IMR-90 (cell line): ENCODE measurements around the gene CHRNA5. TPM values are rescaled to one million over a fixed set of nuclear protein-coding genes. Genes with fewer than 3 reads are reported as not detected.

Experiments
- ATAC-seq: fragments of 200-7000 bp; cut with Tn5 transposase; 2 replicates; pipeline ENCODE4 v1.9.1; 2020; ENCODE audit warnings: low read depth, mild to moderate bottlenecking, moderate library complexity
- BruUV-seq: library from RNA; stranded (reverse); fragments of 400-500 nt; replicated peaks from 2 replicates; lab custom pipeline; 2021; lab: Mats Ljungman, UMichigan
- CTCF ChIA-PET: fragments of 300-600 bp; formaldehyde crosslinking; extraction: SDS; loops from one replicate; lab custom pipeline; 2021; ENCODE audit warnings: antibody characterized with exemption; lab: Yijun Ruan, JAX
- POLR2A ChIA-PET: fragments of 300-600 bp; sonication (Branson Sonifier 250); formaldehyde crosslinking; loops from one replicate; lab custom pipeline; 2022; ENCODE audit warnings: antibody characterized with exemption; ENCODE audit not compliant: unreplicated experiment; lab: Charles Lee
- DNase-seq: peaks from one replicate; pipeline ENCODE4 v3.0.0; 2013
- H2AFZ ChIP-seq: replicated peaks from 2 replicates; pipeline ENCODE3; 2013; ENCODE audit warnings: low read length, mild to moderate bottlenecking; ENCODE audit not compliant: poor library complexity
- H2AK5ac ChIP-seq: 2 replicates; pipeline ENCODE4 v1.6.1; 2013; ENCODE audit warnings: low read depth, low read length, inconsistent platforms
- H2AK9ac ChIP-seq: replicated peaks from 2 replicates; pipeline ENCODE3; 2013; ENCODE audit warnings: mild to moderate bottlenecking, low read depth, low read length, moderate library complexity; ENCODE audit not compliant: poor library complexity
- H2BK120ac ChIP-seq: 2 replicates; pipeline ENCODE4 v1.6.1; 2013; ENCODE audit warnings: low read depth, low read length, inconsistent platforms
- H2BK15ac ChIP-seq: 3 replicates; pipeline ENCODE4 v1.6.1; 2013; ENCODE audit warnings: low read depth, low read length, inconsistent platforms
- H2BK20ac ChIP-seq: 2 replicates; pipeline ENCODE4 v1.6.1; 2013; ENCODE audit warnings: low read depth, mild to moderate bottlenecking, inconsistent platforms, low read length, moderate library complexity
- H2BK5ac ChIP-seq: 2 replicates; pipeline ENCODE4 v1.6.1; 2013; ENCODE audit warnings: mild to moderate bottlenecking, low read depth, low read length, inconsistent platforms; ENCODE audit not compliant: poor library complexity, severe bottlenecking
- H3K14ac ChIP-seq: replicated peaks from 2 replicates; pipeline ENCODE4 v1.6.1; 2013; ENCODE audit warnings: low read depth, low read length, inconsistent platforms
- H3K18ac ChIP-seq: 2 replicates; pipeline ENCODE4 v1.6.1; 2013; ENCODE audit warnings: low read depth, low read length, control low read depth
- H3K23ac ChIP-seq: 2 replicates; pipeline ENCODE4 v1.6.1; 2013; ENCODE audit warnings: low read depth, low read length, inconsistent platforms
- H3K27ac ChIP-seq: 2 replicates; pipeline ENCODE4 v1.5.1; 2013; ENCODE audit warnings: mild to moderate bottlenecking, control low read depth, low read length; ENCODE audit not compliant: insufficient read depth
- H3K27me3 ChIP-seq: 2 replicates; pipeline ENCODE4 v1.6.1; 2013; ENCODE audit warnings: low read length; ENCODE audit not compliant: control insufficient read depth, insufficient read depth
- H3K36me3 ChIP-seq: 2 replicates; pipeline ENCODE4 v1.6.1; 2013; ENCODE audit warnings: low read length, mixed read lengths; ENCODE audit not compliant: control insufficient read depth, insufficient read depth
- H3K4ac ChIP-seq: 2 replicates; pipeline ENCODE4 v1.6.1; 2013; ENCODE audit warnings: low read depth, low read length, inconsistent platforms
- H3K4me1 ChIP-seq: 2 replicates; pipeline ENCODE4 v1.6.1; 2013; ENCODE audit warnings: low read length, mixed read lengths; ENCODE audit not compliant: control insufficient read depth, insufficient read depth
- H3K4me2 ChIP-seq: 2 replicates; pipeline ENCODE4 v1.6.1; 2013; ENCODE audit warnings: low read depth, mild to moderate bottlenecking, control low read depth, low read length, moderate library complexity
- H3K4me3 ChIP-seq: 2 replicates; pipeline ENCODE4 v1.5.1; 2013; ENCODE audit warnings: low read depth, mild to moderate bottlenecking, control low read depth, low read length, moderate library complexity; ENCODE audit not compliant: insufficient read depth
- H3K56ac ChIP-seq: 2 replicates; pipeline ENCODE4 v1.6.1; 2013; ENCODE audit warnings: low read length, inconsistent platforms; ENCODE audit not compliant: insufficient read depth; ENCODE audit errors: extremely low read depth
- H3K79me1 ChIP-seq, 2 experiments: 2 replicates each; pipeline ENCODE4 v1.6.1; 2013; ENCODE audit warnings: low read length in 2 of 2, inconsistent platforms in 1 of 2, low read depth in 1 of 2
- H3K9ac ChIP-seq: 2 replicates; pipeline ENCODE4 v1.6.1; 2013; ENCODE audit warnings: low read depth, low read length, control low read depth
- H3K9me1 ChIP-seq: 2 replicates; pipeline ENCODE4 v1.6.1; 2013; ENCODE audit warnings: low read length, inconsistent platforms; ENCODE audit not compliant: insufficient read depth
- H3K9me3 ChIP-seq: 2 replicates; pipeline ENCODE4 v1.6.1; 2013; ENCODE audit warnings: low read length; ENCODE audit not compliant: control insufficient read depth, insufficient read depth
- H4K20me1 ChIP-seq: 2 replicates; pipeline ENCODE4 v1.6.1; 2013; ENCODE audit warnings: low read length, inconsistent platforms; ENCODE audit not compliant: insufficient read depth
- H4K5ac ChIP-seq: 2 replicates; pipeline ENCODE4 v1.6.1; 2013; ENCODE audit warnings: mild to moderate bottlenecking, low read depth, low read length, control low read depth
- H4K8ac ChIP-seq, 2 experiments: 2 replicates each; pipeline ENCODE4 v1.6.1; 2013; ENCODE audit warnings: low read depth in 2 of 2, low read length in 2 of 2, control low read depth in 1 of 2, inconsistent platforms in 1 of 2
- H4K91ac ChIP-seq: 2 replicates; pipeline ENCODE4 v1.6.1; 2013; ENCODE audit warnings: low read depth, low read length, inconsistent platforms; ENCODE audit not compliant: insufficient read depth
- BHLHE40 ChIP-seq: fragments of 150-350 bp; IDR thresholded peaks from 2 replicates; pipeline ENCODE4 v1.6.1; 2016; ENCODE audit warnings: mild to moderate bottlenecking, low read depth, low read length
- CEBPB ChIP-seq: IDR thresholded peaks from 2 replicates; pipeline ENCODE4 v1.6.1; 2012; ENCODE audit warnings: low read depth, low read length, improper control_type of control experiment
- CHD1 ChIP-seq: IDR thresholded peaks from 2 replicates; pipeline ENCODE4 v1.6.1; 2012; ENCODE audit warnings: low read depth, low read length, improper control_type of control experiment
- FOS ChIP-seq: fragments of 150-350 bp; IDR thresholded peaks from 2 replicates; pipeline ENCODE4 v1.6.1; 2016; ENCODE audit warnings: low read depth, low read length
- MXI1 ChIP-seq: IDR thresholded peaks from 2 replicates; pipeline ENCODE4 v1.6.1; 2012; ENCODE audit warnings: low read depth, mild to moderate bottlenecking, low read length, moderate library complexity, borderline replicate concordance
- POLR2A ChIP-seq: IDR thresholded peaks from 2 replicates; pipeline ENCODE4 v1.6.1; 2012; ENCODE audit warnings: mild to moderate bottlenecking, low read depth, low read length
- RAD21 ChIP-seq: IDR thresholded peaks from 2 replicates; pipeline ENCODE4 v1.6.1; 2012; ENCODE audit warnings: low read length, improper control_type of control experiment
- RCOR1 ChIP-seq: IDR thresholded peaks from 2 replicates; pipeline ENCODE4 v1.6.1; 2012; ENCODE audit warnings: mild to moderate bottlenecking, low read length, improper control_type of control experiment; ENCODE audit not compliant: insufficient replicate concordance
- RFX5 ChIP-seq: IDR thresholded peaks from 2 replicates; pipeline ENCODE4 v1.8.0; 2012; ENCODE audit warnings: low read depth, mild to moderate bottlenecking, low read length, moderate library complexity
- WGBS, 2 experiments: methylation state at CpG; one replicate each; pipeline versions ENCODE4 v1.1.5 to v1.1.7; 2013; ENCODE audit warnings: missing lambda C conversion rate in 2 of 2; ENCODE audit not compliant: insufficient read length in 1 of 2; ENCODE audit errors: extremely low coverage in 2 of 2; 5-methylcytosine and 5-hydroxymethylcytosine counted together
- dilution Hi-C: fragments of 300-500 bp; cut with HindIII; formaldehyde crosslinking; loops from one replicate; pipeline ENCODE4 v1.14.3; 2018; ENCODE audit warnings: low sequenced_read_pairs; ENCODE audit not compliant: unreplicated experiment
- in situ Hi-C: fragments of 300-500 bp; cut with MboI; formaldehyde crosslinking; loops from 3 replicates; pipeline ENCODE4 v1.14.3; 2019; ENCODE audit warnings: low sequenced_read_pairs, inconsistent platforms, mixed read lengths
- intact Hi-C: fragments of 100-400 bp; cut with micrococcal nuclease; formaldehyde crosslinking; loops from 2 replicates; pipeline ENCODE4 v1.10.0; 2022
- polyA plus RNA-seq, 3 experiments: library from polyadenylated mRNA; depleted of rRNA; stranded (reverse); fragments of >200 nt; gene quantifications; 2 replicates each; pipeline ENCODE4 v1.2.3, GENCODE V29; 2012; ENCODE audit warnings: low replicate concordance in 1 of 3
- total RNA-seq: library from RNA; depleted of rRNA; stranded (reverse); fragments of >200 nt; gene quantifications from 2 replicates; pipeline ENCODE4 v1.2.3, GENCODE V29; 2012
- TF ChIP-seq, protein P1 (sequence below): conservative IDR thresholded peaks from 2 replicates; pipeline ENCODE4 v1.5.1; 2012; ENCODE audit warnings: mild to moderate bottlenecking, low read depth, low read length, improper control_type of control experiment
- TF ChIP-seq, protein P2 (sequence below): fragments of 150-350 bp; IDR thresholded peaks from 2 replicates; pipeline ENCODE4 v1.6.1; 2016; ENCODE audit warnings: low read depth, mild to moderate bottlenecking, low read length, moderate library complexity, borderline replicate concordance
- TF ChIP-seq, protein P3 (sequence below): fragments of 150-350 bp; IDR thresholded peaks from 2 replicates; pipeline ENCODE4 v1.6.1; 2017; ENCODE audit warnings: mild to moderate bottlenecking, antibody characterized with exemption, low read length, low read depth

Gene CHRNA5
- total and polyA plus RNA-seq, 2 of the 4 experiments (the other 2 are of a cell fraction): 0.54 to 0.94 TPM

DNA sequence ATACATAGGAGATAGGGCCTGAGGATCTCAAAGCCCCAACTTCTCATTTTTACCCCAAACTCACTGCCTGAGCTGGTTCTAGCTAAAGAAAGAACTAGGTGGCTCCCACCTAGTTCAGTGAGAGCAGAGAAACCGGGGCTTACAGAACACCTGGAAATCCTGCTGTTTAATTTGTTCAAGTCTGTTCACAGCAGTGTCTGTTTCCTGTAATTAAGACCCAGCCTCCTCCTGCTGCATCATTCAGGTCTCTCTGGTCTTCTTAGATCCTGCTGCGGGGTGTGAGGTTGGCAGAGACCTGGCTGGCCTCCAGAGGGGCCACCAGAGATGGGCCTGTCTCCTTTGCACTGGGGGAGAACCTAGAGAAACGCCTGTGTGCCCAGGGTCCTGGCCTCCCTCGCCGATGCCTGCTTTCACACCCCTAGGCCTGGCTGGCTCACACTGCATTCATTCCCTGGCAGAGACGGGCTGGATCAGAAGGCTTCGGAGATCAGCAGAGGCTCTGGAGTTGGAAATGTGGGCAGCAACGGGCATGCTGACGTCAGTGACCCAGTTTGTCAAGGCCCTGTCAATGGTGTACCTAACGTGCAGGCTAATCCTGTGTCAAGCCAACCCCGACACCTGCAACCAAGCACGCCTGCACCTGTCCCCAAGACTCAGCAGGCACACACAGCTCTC, 60.4 kb downstream of the CHRNA5 start:
- 57% methylated on average over 3 of the region's 12 CpGs; no CpG with 5 or more reads in 1 of the 2 experiments for WGBS, 2 experiments
- TF ChIP-seq RAD21 (no peak), POLR2A (no peak), CEBPB (no peak), CHD1 (no peak), RCOR1 (no peak), BHLHE40 (no peak), MXI1 (no peak), FOS (no peak), RFX5 (no peak)
- TF ChIP-seq, protein P1, sequence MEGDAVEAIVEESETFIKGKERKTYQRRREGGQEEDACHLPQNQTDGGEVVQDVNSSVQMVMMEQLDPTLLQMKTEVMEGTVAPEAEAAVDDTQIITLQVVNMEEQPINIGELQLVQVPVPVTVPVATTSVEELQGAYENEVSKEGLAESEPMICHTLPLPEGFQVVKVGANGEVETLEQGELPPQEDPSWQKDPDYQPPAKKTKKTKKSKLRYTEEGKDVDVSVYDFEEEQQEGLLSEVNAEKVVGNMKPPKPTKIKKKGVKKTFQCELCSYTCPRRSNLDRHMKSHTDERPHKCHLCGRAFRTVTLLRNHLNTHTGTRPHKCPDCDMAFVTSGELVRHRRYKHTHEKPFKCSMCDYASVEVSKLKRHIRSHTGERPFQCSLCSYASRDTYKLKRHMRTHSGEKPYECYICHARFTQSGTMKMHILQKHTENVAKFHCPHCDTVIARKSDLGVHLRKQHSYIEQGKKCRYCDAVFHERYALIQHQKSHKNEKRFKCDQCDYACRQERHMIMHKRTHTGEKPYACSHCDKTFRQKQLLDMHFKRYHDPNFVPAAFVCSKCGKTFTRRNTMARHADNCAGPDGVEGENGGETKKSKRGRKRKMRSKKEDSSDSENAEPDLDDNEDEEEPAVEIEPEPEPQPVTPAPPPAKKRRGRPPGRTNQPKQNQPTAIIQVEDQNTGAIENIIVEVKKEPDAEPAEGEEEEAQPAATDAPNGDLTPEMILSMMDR: no peak
- TF ChIP-seq, protein P2, sequence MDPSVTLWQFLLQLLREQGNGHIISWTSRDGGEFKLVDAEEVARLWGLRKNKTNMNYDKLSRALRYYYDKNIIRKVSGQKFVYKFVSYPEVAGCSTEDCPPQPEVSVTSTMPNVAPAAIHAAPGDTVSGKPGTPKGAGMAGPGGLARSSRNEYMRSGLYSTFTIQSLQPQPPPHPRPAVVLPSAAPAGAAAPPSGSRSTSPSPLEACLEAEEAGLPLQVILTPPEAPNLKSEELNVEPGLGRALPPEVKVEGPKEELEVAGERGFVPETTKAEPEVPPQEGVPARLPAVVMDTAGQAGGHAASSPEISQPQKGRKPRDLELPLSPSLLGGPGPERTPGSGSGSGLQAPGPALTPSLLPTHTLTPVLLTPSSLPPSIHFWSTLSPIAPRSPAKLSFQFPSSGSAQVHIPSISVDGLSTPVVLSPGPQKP: no peak
- TF ChIP-seq, protein P3, sequence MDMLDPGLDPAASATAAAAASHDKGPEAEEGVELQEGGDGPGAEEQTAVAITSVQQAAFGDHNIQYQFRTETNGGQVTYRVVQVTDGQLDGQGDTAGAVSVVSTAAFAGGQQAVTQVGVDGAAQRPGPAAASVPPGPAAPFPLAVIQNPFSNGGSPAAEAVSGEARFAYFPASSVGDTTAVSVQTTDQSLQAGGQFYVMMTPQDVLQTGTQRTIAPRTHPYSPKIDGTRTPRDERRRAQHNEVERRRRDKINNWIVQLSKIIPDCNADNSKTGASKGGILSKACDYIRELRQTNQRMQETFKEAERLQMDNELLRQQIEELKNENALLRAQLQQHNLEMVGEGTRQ: no peak
- Histone ChIP-seq H4K91ac (no peak overlapping the region), H4K20me1 (no peaks in the 10 kb centered on the region), H3K9ac (no peak overlapping the region), H3K4me1 (no peaks in the 10 kb centered on the region), H3K23ac (no peak overlapping the region), H2BK120ac (no peak overlapping the region), H3K4me3 (no peak overlapping the region), H4K5ac (no peak overlapping the region), H3K4me2 (no peak overlapping the region), H2AK9ac (peak overlapping the region; percentile 10), H4K8ac (no peak overlapping the region), H3K27ac (no peak overlapping the region), H3K79me1 (no peaks in the 10 kb centered on the region), H3K4ac (no peak overlapping the region), H3K14ac (no peak overlapping the region), H3K36me3 (no peaks in the 10 kb centered on the region), H3K9me3 (no peaks in the 10 kb centered on the region), H2BK5ac (no peak overlapping the region), H2BK20ac (no peak overlapping the region), H2AK5ac (no peak overlapping the region), H3K18ac (no peak overlapping the region), H3K9me1 (no peaks in the 10 kb centered on the region), H3K27me3 (peaks cover 66% of the 10 kb centered on the region), H3K56ac (no peak overlapping the region), H2AFZ (no peak overlapping the region), H2BK15ac (no peak overlapping the region)
- DNase-seq (no peak), ATAC-seq (no peak)
- BruUV-seq: no TSS peak
- dilution Hi-C loops (no loop called here), in situ Hi-C loops (no loop called here), intact Hi-C loops (no loop called here)
- ChIA-PET POLR2A (no interaction called here), CTCF (interaction anchor here (0.6 kb wide), 1 partner anchor 215 kb away, joined by 7 read pairs; no protein-coding TSS in a partner anchor)
